Cerebellar cortex (tissue), 1 donor: ENCODE results near the gene PLXNA2.

Source experiments
- DNase-seq: peaks from one replicate; pipeline ENCODE4 v3.0.0-alpha.2; 2015; ENCODE audit warnings: low spot score

PLXNA2 gene

GRCh38 chr1:208089761-208090370, 154.3 kb downstream of the PLXNA2 start:
- peak; percentile 46 for DNase-seq

GRCh38 chr1:208089149-208089548, 155.0 kb downstream of the PLXNA2 start:
- DNase-seq: peak; percentile 53

GRCh38 chr1:208088319-208088718, 155.9 kb downstream of the PLXNA2 start:
- DNase-seq: no peak

GRCh38 chr1:208085655-208086515, 158.3 kb downstream of the PLXNA2 start:
- DNase-seq: no peak

GRCh38 chr1:208084764-208085163, 159.4 kb downstream of the PLXNA2 start:
- DNase-seq: no peak

- no peak for DNase-seq
Measured at GRCh38 chr1:208084220-208084619, 160.0 kb downstream of the PLXNA2 start.

- DNase-seq: no peak
Measured at GRCh38 chr1:208083715-208084085, 160.5 kb downstream of the PLXNA2 start.

- DNase-seq: peak; percentile 72
Measured at GRCh38 chr1:208083016-208083714, 161.0 kb downstream of the PLXNA2 start.

- peak; percentile 72 for DNase-seq
Measured at GRCh38 chr1:208081972-208082371, 162.2 kb downstream of the PLXNA2 start.

- peak; percentile 41 for DNase-seq
Measured at GRCh38 chr1:208080396-208081286, 163.5 kb downstream of the PLXNA2 start.

- no peak for DNase-seq
Measured at GRCh38 chr1:208079161-208079560, 165.0 kb downstream of the PLXNA2 start.

GRCh38 chr1:208078752-208079151, 165.4 kb downstream of the PLXNA2 start:
- peak; percentile 91 for DNase-seq

GRCh38 chr1:208077232-208078075, 166.7 kb downstream of the PLXNA2 start:
- DNase-seq: no peak

- no peak for DNase-seq
Measured at GRCh38 chr1:208074353-208074752, 169.8 kb downstream of the PLXNA2 start.

GRCh38 chr1:208071435-208072031, 172.7 kb downstream of the PLXNA2 start:
- peak; percentile 77 for DNase-seq

GRCh38 chr1:208069908-208070307, 174.3 kb downstream of the PLXNA2 start:
- DNase-seq: no peak

- DNase-seq: no peak
Measured at GRCh38 chr1:208069317-208069716, 174.9 kb downstream of the PLXNA2 start.

- no peak for DNase-seq
Measured at GRCh38 chr1:208068908-208069307, 175.3 kb downstream of the PLXNA2 start.

GRCh38 chr1:208068407-208068806, 175.8 kb downstream of the PLXNA2 start:
- DNase-seq: no peak

- DNase-seq: no peak
Measured at GRCh38 chr1:208066583-208066982, 177.6 kb downstream of the PLXNA2 start.
